ENCODE results near the gene CFAP73.

The CFAP73 gene

DNA sequence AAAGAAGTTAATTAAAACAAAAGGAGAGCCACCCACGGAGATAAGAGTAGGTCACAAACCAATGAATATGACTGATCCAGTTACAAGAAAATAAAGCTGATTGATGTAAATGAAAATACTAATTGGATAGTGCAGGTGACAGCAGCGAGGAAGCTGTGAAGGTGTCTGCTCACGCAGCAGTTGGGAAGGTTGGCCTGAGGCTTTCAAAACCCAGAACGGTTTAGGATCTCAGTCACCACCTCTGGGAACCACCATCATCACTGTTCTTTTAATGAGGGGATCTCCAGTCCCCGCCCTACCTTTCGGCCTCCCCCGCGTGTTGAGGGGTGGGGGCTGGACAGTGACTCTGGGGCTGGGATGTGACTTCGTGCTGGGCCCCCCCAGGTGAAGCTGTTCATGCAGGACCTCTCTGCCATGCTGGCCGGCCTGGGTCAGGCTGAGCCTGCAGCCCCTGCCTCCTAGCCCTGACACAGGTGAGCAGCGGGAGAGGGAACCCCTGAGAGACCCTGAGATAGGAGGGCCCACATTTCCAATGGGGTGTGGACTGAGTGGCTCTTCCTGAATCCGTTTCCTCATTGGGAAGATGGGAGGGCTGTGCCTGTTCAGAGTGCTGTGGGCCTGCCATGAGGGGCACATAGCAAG lies 7.8 kb downstream of the CFAP73 start:
- in situ Hi-C loops (cut with HindIII; ENCODE audit: low pct_ligation_motif_present, low pct_unique_long_range_greater_than_20kb, low sequenced_read_pairs), result loop anchor here (25.0 kb wide), 1 partner anchor 95 kb away; the partner anchor contains the start of gene DTX1
- no peak for DNase-seq

- in situ Hi-C loops (cut with HindIII; ENCODE audit: low pct_ligation_motif_present, low pct_unique_long_range_greater_than_20kb, low sequenced_read_pairs), result loop anchor here (25.0 kb wide), 1 partner anchor 96 kb away; the partner anchor contains the start of gene DTX1
- no peak for DNase-seq
Measured at GRCh38 chr12:113158439-113159203, 9.1 kb downstream of the CFAP73 start.

GRCh38 chr12:113159937-113160336 lies 10.4 kb downstream of the CFAP73 start:
- in situ Hi-C loops (cut with HindIII; ENCODE audit: low pct_ligation_motif_present, low pct_unique_long_range_greater_than_20kb, low sequenced_read_pairs), result loop anchor here (25.0 kb wide), 1 partner anchor 98 kb away; the partner anchor contains the start of gene DTX1
- peak; percentile 26 for DNase-seq

- in situ Hi-C loops (cut with HindIII; ENCODE audit: low pct_ligation_motif_present, low pct_unique_long_range_greater_than_20kb, low sequenced_read_pairs), result loop anchor here (25.0 kb wide), 1 partner anchor 99 kb away; the partner anchor contains the start of gene DTX1
Measured at GRCh38 chr12:113161415-113162016, 12.0 kb downstream of the CFAP73 start.

DNA sequence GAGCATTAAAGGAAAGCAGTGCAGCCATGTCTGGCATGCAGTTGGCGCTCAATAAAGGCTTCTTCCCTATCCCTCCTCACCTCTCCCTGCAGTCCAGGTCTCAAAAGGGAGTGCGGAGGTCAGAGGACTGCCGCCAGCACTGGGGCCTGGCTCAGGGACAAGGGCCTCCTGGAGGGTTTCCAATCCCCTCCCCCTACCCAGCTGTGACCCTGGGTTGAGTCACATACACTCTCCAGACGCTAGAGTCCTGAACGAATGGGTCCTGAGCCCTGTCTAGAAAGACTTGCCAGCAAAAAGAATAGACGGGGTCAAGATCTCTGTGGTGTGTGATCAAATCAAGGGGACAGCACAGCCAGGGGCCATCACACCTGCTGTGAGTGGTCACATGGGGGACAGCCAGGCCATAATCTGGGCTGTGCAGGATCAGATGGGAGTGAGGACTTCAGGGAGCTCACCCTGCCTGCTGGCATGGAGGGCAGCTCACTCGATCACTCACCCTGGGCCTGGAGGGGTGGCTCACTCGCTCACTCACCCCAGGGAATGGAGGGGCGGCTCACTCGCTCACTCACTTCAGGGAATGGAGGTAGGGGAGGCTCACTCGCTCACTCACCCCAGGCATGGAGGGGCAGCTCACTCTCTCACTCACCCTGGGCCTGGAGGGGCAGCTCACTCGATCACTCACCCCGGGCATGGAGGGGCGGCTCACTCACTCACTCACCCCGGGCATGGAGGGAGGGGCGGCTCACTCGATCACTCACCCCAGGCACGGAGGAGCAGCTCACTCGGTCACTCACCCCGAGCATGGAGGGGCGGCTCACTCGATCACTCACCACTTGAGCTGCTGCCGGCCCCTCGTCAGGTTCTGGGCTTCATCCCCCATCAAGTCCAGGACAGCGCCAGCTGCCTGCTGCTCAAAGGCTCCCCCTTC lies 12.8 kb downstream of the CFAP73 start:
- in situ Hi-C loops (cut with HindIII; ENCODE audit: low pct_ligation_motif_present, low pct_unique_long_range_greater_than_20kb, low sequenced_read_pairs), result loop anchor here (25.0 kb wide), 1 partner anchor 100 kb away; the partner anchor contains the start of gene DTX1
- DNase-seq, result peak; percentile 66

More at GRCh38 chr12:113161415-113162016, 12.0 kb downstream of the CFAP73 start:
- peak; percentile 34 for DNase-seq

DNA sequence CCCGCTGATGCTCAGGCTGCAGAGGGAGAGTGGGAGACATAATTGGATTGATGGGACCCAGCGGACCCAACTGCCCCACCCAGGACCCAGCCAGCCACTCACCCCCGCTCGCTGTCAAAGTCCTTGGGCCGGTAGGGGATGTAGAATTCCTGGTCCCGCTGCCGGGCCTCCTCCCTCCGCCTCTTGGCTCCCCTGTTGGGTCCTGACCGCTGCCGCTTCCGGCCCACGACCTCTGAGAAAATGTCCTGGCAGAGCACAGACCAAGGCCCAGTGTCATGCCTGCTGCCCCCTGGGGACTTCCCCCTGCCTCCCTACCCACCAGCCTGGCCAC lies 13.5 kb downstream of the CFAP73 start:
- in situ Hi-C loops (cut with HindIII; ENCODE audit: low pct_ligation_motif_present, low pct_unique_long_range_greater_than_20kb, low sequenced_read_pairs), result loop anchor here (25.0 kb wide), 1 partner anchor 101 kb away; the partner anchor contains the start of gene DTX1
- DNase-seq, result no peak

DNA sequence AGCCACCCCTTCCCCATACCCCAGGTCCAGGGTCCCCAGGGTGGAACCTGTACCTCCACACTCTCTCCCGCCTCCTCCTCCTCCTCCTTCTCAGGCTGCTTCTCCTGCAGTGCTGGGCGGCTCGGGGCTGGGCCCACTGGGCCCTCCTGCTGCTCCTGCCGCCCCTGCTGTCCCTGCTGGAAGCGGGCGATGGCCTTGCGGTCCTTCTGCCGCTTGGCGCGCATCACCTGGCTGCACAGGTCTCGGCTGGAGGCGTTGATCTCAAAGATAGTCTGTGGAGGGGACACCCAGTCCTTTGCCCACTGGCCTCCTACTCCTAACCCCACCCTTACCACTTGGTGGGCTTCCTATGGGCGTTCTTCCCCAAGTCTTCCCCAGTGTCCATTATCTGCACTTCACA lies 14.5 kb downstream of the CFAP73 start:
- in situ Hi-C loops (cut with HindIII; ENCODE audit: low pct_ligation_motif_present, low pct_unique_long_range_greater_than_20kb, low sequenced_read_pairs), result loop anchor here (25.0 kb wide), 1 partner anchor 102 kb away; the partner anchor contains the start of gene DTX1
- no peak for DNase-seq

DNA sequence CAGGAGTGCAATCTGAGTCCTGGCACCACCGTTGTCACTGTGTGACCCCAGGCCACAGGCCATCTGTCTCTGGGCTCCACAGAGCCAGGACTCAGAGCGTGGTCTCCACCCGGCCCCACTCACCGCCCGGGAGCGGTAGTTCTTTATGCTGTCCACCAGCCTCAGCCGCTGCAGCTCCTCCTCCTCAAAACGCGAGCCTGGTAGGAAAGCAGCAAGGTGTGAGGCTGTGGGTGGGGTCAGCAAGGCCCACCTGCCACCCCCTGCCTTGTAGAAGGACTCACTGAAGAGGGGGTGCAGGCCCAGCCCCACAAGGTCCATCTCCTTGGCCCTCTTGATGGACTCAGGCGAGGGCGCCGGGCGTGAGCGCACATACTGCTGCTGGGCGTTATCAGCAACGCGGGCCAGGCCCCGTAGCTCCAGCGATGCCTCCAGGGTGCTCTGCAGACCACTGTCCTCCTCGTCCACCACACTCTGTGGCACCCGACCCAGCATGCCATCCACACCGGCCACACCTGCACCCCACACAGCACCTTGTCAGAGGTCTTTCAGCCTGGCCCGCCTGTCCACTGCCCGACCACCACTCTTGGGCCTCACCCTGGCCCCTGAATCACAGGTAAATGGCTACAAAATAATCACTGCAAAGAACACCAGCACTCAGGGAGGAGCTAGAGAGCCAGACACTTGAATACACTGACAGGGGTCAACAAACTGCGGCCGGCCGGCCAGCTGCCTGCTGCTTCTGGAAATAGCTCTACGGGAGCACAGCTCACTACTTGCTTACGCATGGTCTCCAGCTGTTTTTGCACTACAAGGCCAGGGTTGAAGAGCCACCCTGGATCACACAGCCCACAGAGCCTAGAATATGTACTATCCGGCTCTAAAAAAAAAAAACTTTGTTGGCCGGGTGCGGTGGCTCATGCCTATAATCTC lies 16.3 kb downstream of the CFAP73 start:
- in situ Hi-C loops (cut with HindIII; ENCODE audit: low pct_ligation_motif_present, low pct_unique_long_range_greater_than_20kb, low sequenced_read_pairs), result loop anchor here (25.0 kb wide), 1 partner anchor 103 kb away; the partner anchor contains the start of gene DTX1
- DNase-seq, result no peak

DNA sequence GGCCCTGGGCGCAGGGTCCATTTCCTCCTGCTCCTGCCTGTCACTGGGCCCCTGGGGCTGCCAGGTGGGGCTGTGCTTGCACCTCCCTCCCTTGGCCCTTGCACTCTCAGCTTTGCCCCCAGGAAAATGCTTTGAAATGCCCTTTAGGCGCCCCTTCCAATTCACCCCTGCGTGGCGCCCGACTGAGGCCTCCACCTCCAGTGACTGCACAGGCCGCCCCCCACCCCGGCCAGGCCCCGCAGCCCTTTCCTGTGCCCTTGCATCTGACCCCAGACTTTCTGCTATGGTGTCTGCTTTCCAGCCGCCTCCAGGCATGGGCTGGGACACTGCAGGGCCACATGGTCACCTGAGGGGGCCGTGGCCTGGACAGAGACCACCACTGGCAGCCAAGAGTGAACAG lies 18.3 kb downstream of the CFAP73 start:
- in situ Hi-C loops (cut with HindIII; ENCODE audit: low pct_ligation_motif_present, low pct_unique_long_range_greater_than_20kb, low sequenced_read_pairs), result loop anchor here (25.0 kb wide), 1 partner anchor 106 kb away; the partner anchor contains the start of gene DTX1
- DNase-seq, result no peak

GRCh38 chr12:113169697-113170096 lies 20.2 kb downstream of the CFAP73 start:
- no peak for DNase-seq
- in situ Hi-C loops (cut with HindIII; ENCODE audit: low pct_ligation_motif_present, low pct_unique_long_range_greater_than_20kb, low sequenced_read_pairs), result loop anchor here (25.0 kb wide), 1 partner anchor 107 kb away; the partner anchor contains the start of gene DTX1

DNA sequence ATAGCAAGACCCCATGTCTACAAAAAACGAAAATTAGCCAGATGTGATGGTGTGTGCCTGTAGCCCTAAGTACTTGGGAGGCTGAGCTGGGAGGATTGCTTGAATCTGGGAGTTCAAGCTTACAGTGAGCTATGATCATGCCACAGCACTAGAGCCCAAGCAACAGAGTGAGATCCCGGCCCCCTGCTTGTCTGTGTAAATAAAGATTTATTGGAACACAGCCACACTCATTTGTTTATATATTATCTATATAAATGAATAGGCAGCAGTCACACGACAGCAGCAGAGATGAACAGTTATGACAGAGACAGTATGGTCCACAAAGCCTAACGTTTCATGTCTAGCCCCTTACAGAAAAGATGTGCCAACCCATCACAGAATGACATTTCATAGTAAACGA lies 20.9 kb downstream of the CFAP73 start:
- in situ Hi-C loops (cut with HindIII; ENCODE audit: low pct_ligation_motif_present, low pct_unique_long_range_greater_than_20kb, low sequenced_read_pairs), result loop anchor here (25.0 kb wide), 1 partner anchor 108 kb away; the partner anchor contains the start of gene DTX1

GRCh38 chr12:113170926-113171325 lies 21.4 kb downstream of the CFAP73 start:
- in situ Hi-C loops (cut with HindIII; ENCODE audit: low pct_ligation_motif_present, low pct_unique_long_range_greater_than_20kb, low sequenced_read_pairs), result loop anchor here (25.0 kb wide), 1 partner anchor 109 kb away; the partner anchor contains the start of gene DTX1
- DNase-seq, result no peak

More for the DNA sequence above, 20.9 kb downstream of the CFAP73 start:
- DNase-seq, result no peak

DNA sequence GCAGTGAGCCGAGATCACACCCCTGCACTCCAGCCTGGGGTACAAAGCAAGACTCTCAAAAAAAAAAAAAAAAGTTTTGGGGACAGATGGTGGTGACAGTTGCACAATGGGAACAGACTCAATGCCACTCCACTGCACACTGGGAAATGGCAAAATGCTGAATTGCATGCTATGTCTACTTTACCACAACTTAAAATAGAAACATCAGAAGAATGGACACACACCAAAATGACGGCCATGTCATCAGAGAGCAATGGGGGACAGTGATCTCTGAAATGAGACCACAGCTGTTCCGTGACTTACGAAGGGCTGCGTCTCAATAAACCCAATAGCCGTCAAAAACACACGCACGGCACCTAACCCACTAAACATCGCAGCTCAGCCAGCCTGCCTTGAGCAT lies 22.0 kb downstream of the CFAP73 start:
- in situ Hi-C loops (cut with HindIII; ENCODE audit: low pct_ligation_motif_present, low pct_unique_long_range_greater_than_20kb, low sequenced_read_pairs), result loop anchor here (25.0 kb wide), 1 partner anchor 109 kb away; the partner anchor contains the start of gene DTX1
- DNase-seq, result no peak

DNA sequence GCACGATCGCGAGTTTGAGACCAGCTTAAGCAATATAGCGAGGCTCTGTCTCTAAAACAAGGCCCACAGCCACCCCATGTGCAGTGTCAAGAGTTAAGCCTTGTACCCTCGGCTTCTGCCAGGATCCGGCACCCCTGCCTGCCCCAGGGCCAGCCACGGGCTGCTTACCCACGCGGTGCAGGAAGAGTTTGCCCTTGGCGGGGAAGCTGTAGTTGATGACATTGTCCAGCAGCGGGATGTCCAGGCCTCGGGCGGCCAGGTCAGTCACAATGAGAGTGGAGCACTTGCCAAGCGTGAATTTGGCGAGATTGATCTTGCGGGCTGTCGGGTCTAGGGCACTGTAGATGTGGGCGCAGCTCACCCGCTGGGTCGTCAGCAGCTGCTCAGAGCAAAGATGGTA lies 22.7 kb downstream of the CFAP73 start:
- DNase-seq, result no peak

DNA sequence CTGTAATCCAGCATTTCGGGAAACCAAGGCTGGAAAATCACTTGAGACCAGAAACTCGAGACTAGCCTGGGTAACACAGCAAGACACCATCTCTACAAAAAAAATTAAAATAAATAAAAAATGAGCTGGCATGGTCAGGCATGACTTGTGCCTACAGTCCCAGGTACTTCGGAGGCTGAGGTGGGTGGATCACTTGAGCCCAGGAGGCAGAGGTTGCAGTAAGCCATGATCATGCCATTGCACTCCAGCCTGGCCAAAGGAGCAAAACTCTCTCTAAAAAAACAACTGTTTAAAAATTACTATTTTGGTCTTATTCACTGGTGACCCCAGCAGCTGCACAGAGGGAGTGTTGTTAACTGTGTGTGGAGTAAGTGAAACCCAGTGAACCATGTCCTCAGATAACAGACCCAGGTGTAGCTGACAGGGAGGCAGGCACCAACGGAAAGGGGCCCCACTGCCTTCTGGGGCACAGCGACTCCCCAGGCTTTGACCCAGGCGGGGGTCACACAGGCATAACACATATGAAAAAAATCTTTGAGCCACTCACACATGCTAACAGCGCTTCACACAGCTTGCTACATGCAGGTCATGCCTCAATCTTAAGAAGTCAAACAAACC lies 23.7 kb downstream of the CFAP73 start:
- no peak for DNase-seq
- in situ Hi-C loops (cut with HindIII; ENCODE audit: low pct_ligation_motif_present, low pct_unique_long_range_greater_than_20kb, low sequenced_read_pairs), result loop anchor here (25.0 kb wide), 1 partner anchor 111 kb away; the partner anchor contains the start of gene DTX1

More for the DNA sequence above, 22.7 kb downstream of the CFAP73 start:
- in situ Hi-C loops (cut with HindIII; ENCODE audit: low pct_ligation_motif_present, low pct_unique_long_range_greater_than_20kb, low sequenced_read_pairs), result loop anchor here (25.0 kb wide), 1 partner anchor 110 kb away; the partner anchor contains the start of gene DTX1

Measured in ACHN (cell line).